ENCODE results near the gene IGF2R.

DNA sequence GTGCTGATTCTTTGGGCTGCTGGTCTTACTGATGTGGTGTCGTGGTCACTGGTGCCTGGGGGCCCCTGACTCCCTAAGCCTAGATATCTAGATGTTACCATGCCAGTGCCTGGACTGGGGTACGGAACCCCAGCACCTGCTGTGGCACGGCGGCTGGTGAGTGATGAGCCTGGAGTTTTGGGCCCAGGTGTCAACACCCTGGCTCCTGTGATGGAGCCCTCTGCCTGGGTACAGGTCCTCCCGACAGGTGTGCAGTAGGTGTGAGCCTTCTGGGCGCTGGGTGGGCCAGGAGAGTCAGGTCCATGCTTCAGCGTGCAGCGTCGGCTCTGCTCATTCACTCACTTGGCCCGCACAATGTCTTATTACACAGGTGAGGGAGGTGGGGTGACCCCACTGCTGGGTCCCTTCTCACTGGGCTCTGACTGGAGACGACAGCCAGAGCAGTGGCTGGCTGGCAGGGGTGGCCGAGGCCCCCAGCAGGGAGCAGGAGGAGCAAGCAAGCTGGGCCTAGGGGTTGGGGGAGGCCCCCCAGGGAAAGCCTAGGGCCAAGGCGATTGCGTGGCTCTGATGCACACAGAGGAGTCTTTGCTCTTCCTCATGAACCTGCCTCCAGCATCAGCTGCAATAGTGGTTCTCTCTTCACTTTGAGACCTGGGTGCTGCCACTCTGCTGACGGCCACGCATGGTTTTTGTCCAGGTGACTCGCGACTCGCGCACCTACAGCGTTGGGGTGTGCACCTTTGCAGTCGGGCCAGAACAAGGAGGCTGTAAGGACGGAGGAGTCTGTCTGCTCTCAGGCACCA, 110.2 kb downstream of the IGF2R start:
- TF ChIP-seq ELF4 (IDR thresholded peaks at IDR 0.05) (no peak), SP1 (IDR thresholded peaks at IDR 0.05) (no peak), ARNT (IDR thresholded peaks at IDR 0.05) (no peak)

Data from HEK293T (cell line).